Adrenal gland (tissue), 12 donors: Measurements from ENCODE around the gene TRIM22. TPM values are rescaled to one million over a fixed set of nuclear protein-coding genes. Genes with fewer than 3 reads are reported as not detected.

Experiments
- DNase-seq, 7 donors: peaks; one replicate each; pipeline ENCODE4 v3.0.0-alpha.2; 2019 to 2020
- H3K27ac ChIP-seq, 5 donors: fragments of 200-600 bp; sonication (generic) in 4 of 5; 1 replicate in 3 of 5; 2 replicates in 2 of 5; pipeline versions ENCODE4 v1.5.1 to v1.8.0; 2016 to 2020; ENCODE audit warnings: mild to moderate bottlenecking in 1 of 5
- H3K27me3 ChIP-seq: fragments of 200-600 bp; 2 replicates; pipeline ENCODE4 v1.8.0; 2021
- H3K36me3 ChIP-seq, 2 donors: fragments of 200-600 bp; replicated peaks in 1 of 2; 1 replicate in 1 of 2; 2 replicates in 1 of 2; pipeline versions ENCODE4 v1.5.1 to v1.8.0; 2018 to 2022
- H3K4me1 ChIP-seq, 2 donors: fragments of 200-600 bp; replicated peaks in 1 of 2; 1 replicate in 1 of 2; 2 replicates in 1 of 2; pipeline versions ENCODE4 v1.5.1 to v1.8.0; 2018 to 2021
- H3K4me3 ChIP-seq, 4 donors: fragments of 200-600 bp; sonication (generic) in 3 of 4; one replicate each; pipeline ENCODE4 v1.5.1; 2016 to 2018
- H3K9me3 ChIP-seq, 3 donors: fragments of 200-600 bp; sonication (generic) in 1 of 3; replicated peaks in 1 of 3; 1 replicate in 2 of 3; 2 replicates in 1 of 3; pipeline versions ENCODE4 v1.5.1 to v1.8.0; 2016 to 2021
- CTCF ChIP-seq, 6 experiments: fragments of 450-650 bp in 4 of 6; fragments of 200-600 bp in 2 of 6; sonication (generic) in 1 of 6; IDR thresholded peaks; 1 replicate in 5 of 6; 2 replicates in 1 of 6; pipeline versions ENCODE4 v1.5.1 to v1.8.0; 2016 to 2021; ENCODE audit warnings: antibody characterized with exemption in 6 of 6, mild to moderate bottlenecking in 2 of 6, moderate library complexity in 1 of 6
- POLR2A ChIP-seq, 2 donors: fragments of 450-650 bp; IDR thresholded peaks; one replicate each; pipeline ENCODE4 v1.6.1; 2017; ENCODE audit warnings: antibody characterized with exemption in 2 of 2, mild to moderate bottlenecking in 2 of 2, moderate library complexity in 1 of 2
- WGBS, 4 donors: extraction: QIAGEN DNeasy Blood & Tissue Kit in 2 of 4; methylation state at CpG; one replicate each; pipeline versions ENCODE4 v1.1.5 to v1.1.7; 2013 to 2017; 5-methylcytosine and 5-hydroxymethylcytosine counted together
- intact Hi-C, 2 donors: fragments of 100-400 bp; cut with DNase I; formaldehyde crosslinking; loops; one replicate each; pipeline versions ENCODE4 v1.14.1 to v1.15.0; 2022 to 2023
- polyA plus RNA-seq, 3 donors: library from polyadenylated mRNA; stranded (reverse); fragments of 200-250 nt in 2 of 3; fragments of 350-450 nt in 1 of 3; fragmentation: Illumina TruSeq in 1 of 3; extraction: RNeasy Lipid Tissue Mini Kit (QIAGEN cat#74804) in 1 of 3; gene quantifications; one replicate each; pipeline ENCODE4 v1.2.3, GENCODE V29; 2013 to 2014
- total RNA-seq, 9 donors: library from RNA; depleted of rRNA in 4 of 9; stranded (reverse); fragments of >200 nt in 4 of 9; fragments of 120-200 nt in 1 of 9; fragmentation: NEBNext Ultra II Directional in 1 of 9; extraction: Animal tissue kit (Norgen Biotek cat#: 25700) in 1 of 9; gene quantifications; one replicate each; pipeline versions ENCODE4 v1.1.0 to v1.2.4, GENCODE V29; 2013 to 2023
- donor health status: healthy with polysubstance abuse.
- donor health status: Bipolar disorder and iron deficiency.
- donor health status: DM: yes; HTN: yes; CAD: no.
- donor health status: DM: no; HTN: no; CAD: no.
- donor health status: DM: no; HTN: no; CAD: no.
- donor health status: DM: yes; HTN: yes; CAD: no.

TRIM22 gene
- total and polyA plus RNA-seq, 12 donors: 5.1 to 71.8 (median 25.0) TPM

- no peak for TF ChIP-seq POLR2A (IDR thresholded peaks at IDR 0.05)
- no peak for TF ChIP-seq CTCF (IDR thresholded peaks at IDR 0.05)
- no peaks in the 10 kb centered on the region for H3K36me3 ChIP-seq
- H3K27me3 ChIP-seq: no peaks in the 10 kb centered on the region
- 73 to 100% (median 86%) methylated on average over 1 of the region's 1 CpG for WGBS, 4 donors
- H3K27ac ChIP-seq: no peak overlapping the region
- H3K9me3 ChIP-seq: no peaks in the 10 kb centered on the region
- no peaks in the 10 kb centered on the region for H3K4me1 ChIP-seq
- no peak overlapping the region for H3K4me3 ChIP-seq
- no peak for DNase-seq
- intact Hi-C loops: no loop called here
These were observed 36.8 kb downstream of the TRIM22 start for GRCh38 chr11:5726351-5726750.

- H3K4me1 ChIP-seq: no peaks in the 10 kb centered on the region
- no peaks in the 10 kb centered on the region for H3K27me3 ChIP-seq
- intact Hi-C loops: no loop called here
- 76 to 85% (median 82%) methylated on average over 1 of the region's 1 CpG for WGBS, 4 donors
- H3K27ac ChIP-seq: no peak overlapping the region
- no peaks in the 10 kb centered on the region for H3K36me3 ChIP-seq
- H3K9me3 ChIP-seq: no peaks in the 10 kb centered on the region
- TF ChIP-seq CTCF (IDR thresholded peaks at IDR 0.05) (no peak), POLR2A (IDR thresholded peaks at IDR 0.05) (no peak)
- H3K4me3 ChIP-seq: no peak overlapping the region
- DNase-seq: no peak
These were observed 38.1 kb downstream of the TRIM22 start for GRCh38 chr11:5727691-5728090.

GRCh38 chr11:5736396-5736795, 46.8 kb downstream of the TRIM22 start, which contains the start of gene OR56B1:
TSS of gene OR56B1 (plus strand) at chr11:5736448. CDS start at chr11:5736517, 69 bp downstream.
- DNase-seq: no peak
- no peaks in the 10 kb centered on the region for H3K36me3 ChIP-seq
- H3K4me1 ChIP-seq: no peaks in the 10 kb centered on the region
- H3K4me3 ChIP-seq: no peak within 1 kb of the TSS
- 73 to 93% (median 86%) methylated on average over 1 of the region's 1 CpG for WGBS, 4 donors
- no peak for TF ChIP-seq CTCF (IDR thresholded peaks at IDR 0.05)
- no peak for TF ChIP-seq POLR2A (IDR thresholded peaks at IDR 0.05)
- H3K27ac ChIP-seq: no peak within 1 kb of the TSS
- no peaks in the 10 kb centered on the region for H3K9me3 ChIP-seq
- intact Hi-C loops: no loop called here
- no peaks in the 10 kb centered on the region for H3K27me3 ChIP-seq

GRCh38 chr11:5737091-5737490, 47.5 kb downstream of the TRIM22 start:
- Histone ChIP-seq H3K36me3 (no peaks in the 10 kb centered on the region), H3K9me3 (no peaks in the 10 kb centered on the region), H3K27me3 (no peaks in the 10 kb centered on the region), H3K27ac (no peak overlapping the region), H3K4me3 (no peak overlapping the region), H3K4me1 (no peaks in the 10 kb centered on the region)
- TF ChIP-seq POLR2A (IDR thresholded peaks at IDR 0.05) (no peak), CTCF (IDR thresholded peaks at IDR 0.05) (no peak)
- intact Hi-C loops: no loop called here
- no peak for DNase-seq
